Tibial nerve (tissue), 4 donors: ENCODE results near the gene ARHGAP27. TPM values are rescaled to one million over a fixed set of nuclear protein-coding genes. Genes with fewer than 3 reads are reported as not detected.
"Not testable (repeated sequence)": the region's sequence is repeated elsewhere in the genome, so short reads cannot be mapped to it uniquely, and the experiment has no call there.

Source experiments
- DNase-seq, 2 donors: peaks; one replicate each; pipeline ENCODE4 v3.0.0-alpha.2; 2019; ENCODE audit warnings: low spot score in 2 of 2
- H3K27ac ChIP-seq, 4 donors: fragments of 200-600 bp; sonication (generic) in 3 of 4; one replicate each; pipeline ENCODE4 v1.5.1; 2017 to 2019; ENCODE audit warnings: mild to moderate bottlenecking in 1 of 4
- H3K27me3 ChIP-seq, 2 donors: fragments of 200-600 bp; sonication (generic) in 1 of 2; one replicate each; pipeline versions ENCODE4 v1.5.1 to v1.6.0; 2017 to 2019
- H3K36me3 ChIP-seq, 3 donors: fragments of 200-600 bp; sonication (generic); one replicate each; pipeline ENCODE4 v1.5.1; 2018 to 2019
- H3K4me1 ChIP-seq, 4 donors: fragments of 200-600 bp; sonication (generic) in 3 of 4; one replicate each; pipeline ENCODE4 v1.5.1; 2017 to 2019
- H3K4me3 ChIP-seq, 4 donors: fragments of 200-600 bp; sonication (generic) in 3 of 4; one replicate each; pipeline ENCODE4 v1.5.1; 2017 to 2019; ENCODE audit warnings: mild to moderate bottlenecking in 1 of 4, moderate library complexity in 1 of 4
- H3K9me3 ChIP-seq, 4 donors: fragments of 200-600 bp; sonication (generic) in 3 of 4; one replicate each; pipeline ENCODE4 v1.5.1; 2017 to 2019
- CTCF ChIP-seq, 5 experiments: fragments of 200-600 bp in 3 of 5; fragments of 450-650 bp in 2 of 5; sonication (generic) in 3 of 5; IDR thresholded peaks; one replicate each; pipeline ENCODE4 v1.5.1; 2016 to 2019; ENCODE audit warnings: antibody characterized with exemption in 5 of 5, mild to moderate bottlenecking in 3 of 5, moderate library complexity in 2 of 5
- EP300 ChIP-seq, 2 donors: sonication (generic); formaldehyde crosslinking; IDR thresholded peaks; one replicate each; pipeline ENCODE4 v1.6.1; 2017; ENCODE audit warnings: antibody characterized with exemption in 2 of 2, mild to moderate bottlenecking in 1 of 2
- POLR2A ChIP-seq, 2 donors: fragments of 450-650 bp; IDR thresholded peaks; one replicate each; pipeline ENCODE4 v1.6.1; 2017; ENCODE audit warnings: antibody characterized with exemption in 2 of 2, mild to moderate bottlenecking in 2 of 2, moderate library complexity in 2 of 2
- whole genome bisulfite sequencing, 2 donors: methylation state at CpG; one replicate each; pipeline ENCODE4 v1.1.5; 2018; 5-methylcytosine and 5-hydroxymethylcytosine counted together
- total RNA-seq, 4 donors: library from RNA; depleted of rRNA; stranded (reverse); fragments of >200 nt; gene quantifications; one replicate each; pipeline ENCODE4 v1.1.0, GENCODE V29; 2016

The ARHGAP27 gene
- total RNA-seq, 4 donors from 2014 or later: 18.4 to 36.3 (median 22.5) TPM

- WGBS, 2 donors: 93 to 98% methylated on average over 2 of the region's 2 CpGs
- Histone ChIP-seq H3K4me3 (no peak overlapping the region), H3K4me1 (peaks cover 0 to 6% (median 0%) of the 10 kb centered on the region in 4 donors), H3K36me3 (no peaks in the 10 kb centered on the region), H3K9me3 (peaks cover 0 to 9% (median 0%) of the 10 kb centered on the region in 4 donors), H3K27me3 (no peaks in the 10 kb centered on the region), H3K27ac (no peak overlapping the region)
- no peak for TF ChIP-seq POLR2A (IDR thresholded peaks at IDR 0.05)
- no peak for TF ChIP-seq EP300 (IDR thresholded peaks at IDR 0.05)
- no peak for TF ChIP-seq CTCF (IDR thresholded peaks at IDR 0.05)
- no peak for DNase-seq
Observed at GRCh38 chr17:45351831-45352230, 80.8 kb downstream of the ARHGAP27 start.

- peaks cover 0 to 8% (median 0%) of the 10 kb centered on the region in 4 donors for H3K9me3 ChIP-seq
- no peak for TF ChIP-seq CTCF (IDR thresholded peaks at IDR 0.05)
- TF ChIP-seq POLR2A (IDR thresholded peaks at IDR 0.05): no peak
- no peak for TF ChIP-seq EP300 (IDR thresholded peaks at IDR 0.05)
- 80 to 85% methylated on average over 6 of the region's 6 CpGs for WGBS, 2 donors
Observed at GRCh38 chr17:45347444-45347843, 85.2 kb downstream of the ARHGAP27 start.

GRCh38 chr17:45346216-45347015 is 86.3 kb downstream of the ARHGAP27 start:
- DNase-seq: no peak
- no peaks in the 10 kb centered on the region for H3K36me3 ChIP-seq
- no peaks in the 10 kb centered on the region for H3K9me3 ChIP-seq
- TF ChIP-seq POLR2A (IDR thresholded peaks at IDR 0.05): no peak
- TF ChIP-seq EP300 (IDR thresholded peaks at IDR 0.05): no peak
- H3K27me3 ChIP-seq: no peaks in the 10 kb centered on the region
- H3K27ac ChIP-seq: peak overlapping the region; percentile 24 to 69 (median 54)
- H3K4me1 ChIP-seq: peaks cover 0 to 40% (median 0%) of the 10 kb centered on the region in 4 donors
- 46 to 61% methylated on average over 13 of the region's 13 CpGs for WGBS, 2 donors
- H3K4me3 ChIP-seq: no peak overlapping the region

More at GRCh38 chr17:45347444-45347843, 85.2 kb downstream of the ARHGAP27 start:
- no peak overlapping the region for H3K4me3 ChIP-seq
- no peak for DNase-seq
- no peaks in the 10 kb centered on the region for H3K27me3 ChIP-seq
- peaks cover 0 to 29% (median 0%) of the 10 kb centered on the region in 4 donors for H3K4me1 ChIP-seq
- no peak overlapping the region for H3K27ac ChIP-seq
- H3K36me3 ChIP-seq: no peaks in the 10 kb centered on the region

- TF ChIP-seq POLR2A (IDR thresholded peaks at IDR 0.05) (no peak), EP300 (IDR thresholded peaks at IDR 0.05) (peak in 1 of 2 donors; percentile 82), CTCF (IDR thresholded peaks at IDR 0.05) (no peak)
- H3K4me1 ChIP-seq: peaks cover 0 to 47% (median 0%) of the 10 kb centered on the region in 4 donors
- H3K4me3 ChIP-seq: no peak overlapping the region
- no peaks in the 10 kb centered on the region for H3K36me3 ChIP-seq
- peak in 1 of 2 donors; percentile 51 for DNase-seq
- WGBS, 2 donors: 32 to 34% methylated on average over 3 of the region's 3 CpGs
- no peaks in the 10 kb centered on the region for H3K27me3 ChIP-seq
- no peaks in the 10 kb centered on the region for H3K9me3 ChIP-seq
- H3K27ac ChIP-seq: peak overlapping the region in 3 of 4 donors; percentile 24 to 69 (median 65)
Observed at GRCh38 chr17:45345554-45346215, 87.0 kb downstream of the ARHGAP27 start.

- Histone ChIP-seq H3K4me3 (no peak overlapping the region), H3K27me3 (no peaks in the 10 kb centered on the region), H3K9me3 (no peaks in the 10 kb centered on the region), H3K27ac (peak overlapping the region in 2 of 4 donors; percentile 65 to 69), H3K4me1 (peaks cover 0 to 48% (median 0%) of the 10 kb centered on the region in 4 donors), H3K36me3 (no peaks in the 10 kb centered on the region)
- TF ChIP-seq POLR2A (IDR thresholded peaks at IDR 0.05) (no peak), CTCF (IDR thresholded peaks at IDR 0.05) (no peak), EP300 (IDR thresholded peaks at IDR 0.05) (no peak)
- no peak for DNase-seq
- 62 to 72% methylated on average over 3 of the region's 3 CpGs for WGBS, 2 donors
Observed at GRCh38 chr17:45345246-45345553, 87.5 kb downstream of the ARHGAP27 start.

- WGBS, 2 donors: 91 to 96% methylated on average over 10 of the region's 10 CpGs
- not testable (repeated sequence) for DNase-seq, H3K36me3 ChIP-seq, H3K27me3 ChIP-seq, H3K4me3 ChIP-seq, H3K27ac ChIP-seq, H3K9me3 ChIP-seq
- peaks cover 0 to 49% (median 0%) of the 10 kb centered on the region in 4 donors for H3K4me1 ChIP-seq
Observed at GRCh38 chr17:45343967-45344664, 88.6 kb downstream of the ARHGAP27 start.
